HG03060 (cell line): ENCODE data around the gene ZNF358.
A peak's percentile ranks its signal among the peaks of the same experiment; 100 is the strongest.

ENCODE experiments used
- ATAC-seq: cut with Tn5 transposase; IDR thresholded peaks from one replicate; pipeline ENCODE4 v1.9.1; 2021; ENCODE audit warnings: low read depth, moderate number of reproducible peaks; ENCODE audit not compliant: unreplicated experiment

ZNF358 gene

DNA sequence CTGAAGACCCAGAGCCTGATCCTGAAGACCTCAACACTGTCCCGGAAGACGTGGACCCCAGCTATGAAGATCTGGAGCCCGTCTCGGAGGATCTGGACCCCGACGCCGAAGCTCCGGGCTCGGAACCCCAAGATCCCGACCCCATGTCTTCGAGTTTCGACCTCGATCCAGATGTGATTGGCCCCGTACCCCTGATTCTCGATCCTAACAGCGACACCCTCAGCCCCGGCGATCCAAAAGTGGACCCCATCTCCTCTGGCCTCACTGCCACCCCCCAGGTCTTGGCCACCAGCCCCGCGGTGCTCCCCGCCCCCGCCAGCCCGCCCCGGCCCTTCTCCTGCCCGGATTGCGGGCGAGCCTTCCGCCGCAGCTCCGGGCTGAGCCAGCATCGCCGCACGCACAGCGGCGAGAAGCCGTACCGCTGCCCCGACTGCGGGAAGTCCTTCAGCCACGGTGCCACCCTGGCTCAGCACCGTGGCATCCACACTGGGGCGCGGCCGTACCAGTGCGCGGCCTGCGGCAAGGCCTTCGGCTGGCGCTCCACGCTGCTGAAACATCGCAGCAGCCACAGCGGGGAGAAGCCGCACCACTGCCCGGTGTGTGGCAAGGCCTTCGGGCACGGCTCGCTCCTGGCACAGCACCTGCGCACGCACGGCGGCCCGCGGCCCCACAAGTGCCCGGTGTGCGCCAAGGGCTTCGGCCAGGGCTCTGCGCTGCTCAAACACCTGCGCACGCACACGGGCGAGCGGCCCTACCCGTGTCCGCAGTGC, 3.6 kb downstream of the ZNF358 start:
- no peak for ATAC-seq

GRCh38 chr19:7520131-7521051, 4.5 kb downstream of the ZNF358 start:
- no peak for ATAC-seq

DNA sequence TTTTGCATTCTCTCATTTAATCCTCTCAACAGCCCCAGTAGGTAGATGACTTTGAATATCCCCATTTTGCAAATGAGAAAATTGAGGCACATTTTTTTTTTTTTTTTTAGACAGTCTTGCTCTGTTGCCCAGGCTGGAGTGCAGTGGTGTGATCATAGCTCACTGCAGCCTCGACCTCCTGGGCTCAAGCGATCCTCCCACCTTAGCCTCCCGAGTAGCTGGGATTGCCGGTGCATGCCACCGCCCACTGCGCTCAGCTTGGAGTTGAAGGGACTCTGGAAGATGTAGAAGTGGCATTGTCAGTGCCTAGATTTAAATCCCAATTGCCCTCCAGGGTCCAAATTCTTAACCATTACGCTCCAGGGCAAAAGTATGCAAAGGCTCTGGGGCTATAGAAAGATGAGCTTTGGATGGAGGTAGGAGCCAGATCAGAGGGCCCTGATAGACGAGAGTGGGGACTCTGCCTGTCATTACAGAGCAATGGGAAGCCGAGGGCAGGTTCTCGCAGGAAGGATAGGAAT, 5.7 kb downstream of the ZNF358 start:
- no peak for ATAC-seq

GRCh38 chr19:7522072-7522922, 6.4 kb downstream of the ZNF358 start, which contains the start of gene MCOLN1:
TSS of gene MCOLN1 (plus strand) at chr19:7522624. CDS start at chr19:7522751, 127 bp downstream.
- ATAC-seq, result peak; percentile 75

DNA sequence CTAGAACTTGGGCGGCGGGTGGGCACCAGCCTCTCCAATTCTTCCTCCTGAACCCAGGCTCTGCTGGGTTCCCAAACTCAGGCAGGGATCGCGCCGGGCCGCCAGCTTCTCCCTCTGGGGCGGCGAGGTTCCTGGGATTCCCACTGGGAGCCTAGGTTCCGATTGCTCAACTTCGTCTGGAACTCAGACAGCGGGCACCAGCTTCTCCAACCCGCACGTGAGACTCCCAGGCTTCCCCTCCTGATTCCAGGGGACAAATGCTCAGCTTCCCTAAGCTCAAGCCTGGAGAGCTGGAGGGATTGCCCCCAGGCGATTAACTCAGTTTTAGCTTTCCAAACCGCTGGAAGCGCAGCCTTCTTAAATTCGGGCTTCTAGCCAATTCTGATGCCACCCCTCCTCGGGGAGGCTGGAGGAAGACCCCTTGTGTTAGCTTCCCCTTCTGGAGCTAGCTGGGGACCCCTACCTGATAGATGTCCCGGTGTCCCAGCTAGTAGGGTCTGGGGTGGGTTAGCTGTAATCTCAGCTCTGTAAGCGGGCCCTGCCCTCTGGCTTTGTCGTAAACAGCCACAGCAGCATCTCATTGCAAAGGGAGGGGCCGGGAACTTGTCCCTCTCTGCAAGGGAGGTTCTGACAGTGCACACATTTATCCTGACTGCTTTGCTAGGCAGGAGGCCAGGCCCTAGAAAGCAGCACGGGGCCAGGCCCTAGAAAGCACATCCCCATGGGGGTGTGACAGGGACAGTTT, 7.2 kb downstream of the ZNF358 start:
- ATAC-seq, result no peak

DNA sequence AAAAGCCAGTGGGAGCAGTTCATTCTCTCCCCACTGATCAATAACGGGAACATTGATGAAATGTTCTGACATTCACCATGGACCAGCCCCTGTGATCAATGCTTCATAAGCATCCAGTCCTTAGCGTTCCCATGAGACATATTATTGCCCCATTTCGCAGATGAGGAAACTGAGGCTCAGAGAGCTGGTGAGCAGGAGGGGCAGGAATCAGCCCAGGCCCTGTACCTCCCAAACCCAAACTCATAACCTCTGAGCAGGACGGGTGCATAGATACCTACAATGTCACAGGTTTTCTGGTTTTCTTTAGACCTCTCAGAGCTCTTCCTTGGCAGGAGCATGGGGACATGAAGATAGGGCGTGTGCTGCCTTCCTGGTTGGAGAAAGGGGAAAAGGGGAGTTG, 8.6 kb downstream of the ZNF358 start:
- no peak for ATAC-seq

DNA sequence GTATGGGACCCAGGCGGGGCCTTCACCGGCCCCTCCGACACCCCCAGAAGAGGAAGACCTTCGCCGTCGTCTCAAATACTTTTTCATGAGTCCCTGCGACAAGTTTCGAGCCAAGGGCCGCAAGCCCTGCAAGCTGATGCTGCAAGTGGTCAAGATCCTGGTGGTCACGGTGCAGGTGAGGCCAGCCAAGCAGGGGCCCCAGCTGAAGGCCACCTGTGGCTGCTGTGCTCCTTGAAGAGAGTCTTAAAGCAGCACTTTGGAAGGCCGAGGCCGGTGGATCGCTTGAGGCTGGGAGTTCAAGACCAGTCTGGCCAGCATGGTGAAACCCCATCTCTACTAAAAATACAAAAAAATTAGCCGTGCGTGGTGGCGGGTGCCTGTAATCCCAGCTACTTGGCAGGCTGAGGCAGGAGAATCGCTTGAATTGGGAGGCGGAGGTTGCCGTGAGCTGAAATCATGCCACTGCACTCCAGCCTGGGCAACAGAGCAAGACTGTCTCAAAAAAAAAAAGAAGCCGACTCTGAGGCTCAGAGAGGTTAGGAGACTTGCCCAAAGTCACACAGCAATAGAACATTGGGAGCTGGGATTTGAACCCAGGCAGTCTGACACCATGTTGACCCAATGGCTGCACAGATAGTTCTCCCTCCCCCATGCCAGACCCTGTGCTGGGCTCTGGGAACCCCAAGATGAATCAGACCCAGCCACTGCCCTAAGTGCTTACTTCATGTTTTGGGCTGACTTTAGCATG, 9.3 kb downstream of the ZNF358 start:
- ATAC-seq, result no peak

- ATAC-seq, result no peak
Observed at GRCh38 chr19:7526059-7526929, 10.4 kb downstream of the ZNF358 start.

DNA sequence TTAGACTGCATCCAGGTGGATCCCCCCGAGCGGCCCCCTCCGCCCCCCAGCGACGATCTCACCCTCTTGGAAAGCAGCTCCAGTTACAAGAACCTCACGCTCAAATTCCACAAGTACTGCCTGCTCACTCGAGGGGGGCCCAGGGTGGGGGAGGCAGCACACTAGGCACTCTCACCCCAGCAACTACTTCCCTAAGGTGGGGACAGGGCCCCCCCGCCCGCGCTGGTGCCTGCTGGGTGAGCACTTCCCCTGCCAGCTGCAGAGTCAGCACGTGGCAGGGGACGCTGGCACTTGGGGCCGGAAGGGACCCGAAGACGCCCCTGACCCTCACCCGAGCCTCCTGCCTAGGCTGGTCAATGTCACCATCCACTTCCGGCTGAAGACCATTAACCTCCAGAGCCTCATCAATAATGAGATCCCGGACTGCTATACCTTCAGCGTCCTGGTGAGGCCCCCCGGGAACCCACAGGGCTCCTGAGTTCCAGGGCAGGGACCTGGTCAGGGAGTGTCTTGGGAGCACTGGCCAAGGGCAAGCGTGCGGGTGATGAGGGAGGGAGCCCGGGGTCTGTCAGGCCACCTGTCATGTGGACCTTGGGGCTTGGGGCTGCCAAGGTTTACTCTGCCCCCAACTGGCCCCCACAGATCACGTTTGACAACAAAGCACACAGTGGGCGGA, 11.8 kb downstream of the ZNF358 start:
- no peak for ATAC-seq

- no peak for ATAC-seq
Observed at GRCh38 chr19:7528192-7528519, 12.3 kb downstream of the ZNF358 start.

GRCh38 chr19:7528522-7529245, 12.8 kb downstream of the ZNF358 start:
- no peak for ATAC-seq

DNA sequence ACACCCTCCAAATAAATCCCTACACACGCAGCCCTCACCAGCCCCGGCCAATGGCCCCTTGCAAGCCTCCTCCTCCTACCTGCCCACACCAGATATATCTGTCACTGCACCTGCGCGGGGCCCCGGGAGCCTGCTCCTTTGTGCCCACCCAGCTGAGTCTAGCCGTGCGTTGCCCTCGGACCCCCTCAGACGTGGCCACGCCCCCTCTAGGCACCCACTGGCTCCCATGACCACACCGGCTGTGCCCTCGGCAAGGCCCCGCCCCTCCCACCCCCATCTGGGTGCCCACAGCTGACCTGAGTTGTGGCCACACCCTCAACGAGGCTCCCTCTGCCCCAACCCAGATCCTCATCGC, 13.3 kb downstream of the ZNF358 start:
- ATAC-seq, result no peak

DNA sequence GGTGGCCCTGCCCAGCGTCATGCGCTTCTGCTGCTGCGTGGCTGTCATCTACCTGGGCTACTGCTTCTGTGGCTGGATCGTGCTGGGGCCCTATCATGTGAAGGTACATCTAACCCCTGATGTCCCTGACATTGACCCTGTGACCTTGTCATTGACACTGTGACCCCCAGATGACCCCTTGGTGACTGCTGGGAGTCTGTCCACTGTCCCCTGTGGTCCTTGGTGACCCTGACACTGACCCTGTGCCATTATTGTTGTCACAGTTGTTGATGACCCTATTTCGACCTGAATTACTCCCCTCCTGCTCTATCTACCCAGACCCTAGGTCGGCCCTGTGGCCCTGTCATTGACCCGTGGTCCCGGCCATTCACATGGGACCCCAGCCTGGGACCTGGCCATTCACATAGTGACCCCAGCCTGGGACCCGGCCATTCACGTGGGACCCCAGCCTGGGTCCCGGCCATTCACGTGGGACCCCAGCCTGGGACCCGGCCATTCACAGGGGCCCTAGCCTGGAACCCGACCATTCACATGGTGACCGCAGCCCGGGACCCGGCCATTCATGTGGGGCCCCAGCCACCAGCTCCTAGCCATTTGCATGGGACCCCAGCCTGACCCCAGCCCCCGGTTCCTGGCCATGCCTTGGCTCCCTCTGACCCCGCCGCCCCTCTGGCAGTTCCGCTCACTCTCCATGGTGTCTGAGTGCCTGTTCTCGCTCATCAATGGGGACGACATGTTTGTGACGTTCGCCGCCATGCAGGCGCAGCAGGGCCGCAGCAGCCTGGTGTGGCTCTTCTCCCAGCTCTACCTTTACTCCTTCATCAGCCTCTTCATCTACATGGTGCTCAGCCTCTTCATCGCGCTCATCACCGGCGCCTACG, 13.9 kb downstream of the ZNF358 start:
- no peak for ATAC-seq

DNA sequence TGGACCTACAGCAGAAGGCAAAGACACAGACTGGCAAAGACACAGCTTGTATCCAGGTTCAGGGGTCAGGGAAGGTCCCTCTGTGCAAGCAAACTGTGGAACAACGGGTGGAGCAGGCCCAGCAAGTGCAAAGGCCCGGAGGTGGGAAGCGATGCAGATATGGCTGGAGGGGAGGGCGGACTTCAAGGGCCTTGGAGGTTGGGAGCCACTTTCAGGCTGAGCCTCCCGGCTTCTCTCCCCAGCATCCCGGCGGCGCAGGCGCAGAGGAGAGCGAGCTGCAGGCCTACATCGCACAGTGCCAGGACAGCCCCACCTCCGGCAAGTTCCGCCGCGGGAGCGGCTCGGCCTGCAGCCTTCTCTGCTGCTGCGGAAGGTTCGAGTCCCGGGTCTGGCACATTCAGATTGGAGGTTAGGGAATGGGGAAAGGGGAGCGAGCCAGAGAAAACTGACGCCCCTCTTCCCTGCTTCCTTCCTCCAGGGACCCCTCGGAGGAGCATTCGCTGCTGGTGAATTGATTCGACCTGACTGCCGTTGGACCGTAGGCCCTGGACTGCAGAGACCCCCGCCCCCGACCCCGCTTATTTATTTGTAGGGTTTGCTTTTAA, 17.5 kb downstream of the ZNF358 start:
- no peak for ATAC-seq

DNA sequence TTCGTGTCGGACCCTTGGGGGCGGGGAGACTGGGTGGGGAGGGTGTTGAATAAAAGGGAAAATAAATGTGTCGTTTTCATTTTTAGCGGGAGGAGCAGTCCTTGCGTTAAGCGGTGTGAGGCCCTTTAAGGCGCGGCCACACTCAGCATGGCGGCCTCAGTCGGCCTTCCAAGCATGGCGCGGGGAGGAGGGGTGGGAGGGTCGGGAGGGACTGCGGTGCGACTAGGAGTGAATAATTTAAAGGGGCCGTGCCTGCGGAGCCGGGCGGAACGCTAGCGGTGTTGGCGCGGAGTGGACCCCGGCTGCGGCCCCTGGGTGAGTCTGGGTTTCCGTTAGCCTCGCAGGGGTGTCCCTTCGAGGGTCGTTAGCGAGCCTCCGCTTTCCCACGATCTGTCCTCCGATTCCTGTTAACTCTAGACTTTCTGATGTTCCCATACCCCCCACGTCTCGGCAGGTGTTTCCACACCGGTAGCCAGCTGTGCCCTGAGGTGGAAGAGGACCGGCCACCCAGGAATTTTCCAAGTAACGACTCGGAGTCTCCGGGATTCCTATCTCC, 18.1 kb downstream of the ZNF358 start:
- no peak for ATAC-seq
